Parathyroid adenoma (tissue), 2 donors: Measurements from ENCODE around the gene CMTM2.

Source experiments
- H2AFZ ChIP-seq: fragments of 300-600 bp; sonication (generic); one replicate; pipeline ENCODE4 v1.7.0; 2017; ENCODE audit warnings: antibody characterized with exemption, mild to moderate bottlenecking
- H3K27ac ChIP-seq: fragments of 300-600 bp; sonication (generic); one replicate; pipeline ENCODE4 v1.7.0; 2017
- H3K27me3 ChIP-seq: fragments of 300-600 bp; sonication (generic); one replicate; pipeline ENCODE4 v1.7.0; 2017; ENCODE audit warnings: low read length; ENCODE audit not compliant: control insufficient read depth, insufficient read depth
- H3K36me3 ChIP-seq: fragments of 300-600 bp; sonication (generic); one replicate; pipeline ENCODE4 v1.7.0; 2017; ENCODE audit warnings: low read length; ENCODE audit not compliant: control insufficient read depth, insufficient read depth
- H3K4me1 ChIP-seq: fragments of 300-600 bp; sonication (generic); one replicate; pipeline ENCODE4 v1.7.0; 2017; ENCODE audit warnings: control low read depth
- H3K4me2 ChIP-seq: fragments of 300-600 bp; sonication (generic); one replicate; pipeline ENCODE4 v1.7.0; 2017; ENCODE audit warnings: low read length
- H3K4me3 ChIP-seq: fragments of 300-600 bp; sonication (generic); one replicate; pipeline ENCODE4 v1.7.0; 2017; ENCODE audit warnings: low read depth, low read length
- H3K79me2 ChIP-seq: fragments of 300-600 bp; sonication (generic); one replicate; pipeline ENCODE4 v1.7.0; 2017; ENCODE audit warnings: control low read depth
- H3K9ac ChIP-seq: fragments of 300-600 bp; sonication (generic); one replicate; pipeline ENCODE4 v1.7.0; 2017; ENCODE audit warnings: mild to moderate bottlenecking
- H3K9me3 ChIP-seq: fragments of 300-600 bp; sonication (generic); one replicate; pipeline ENCODE4 v1.7.0; 2017; ENCODE audit warnings: low read length; ENCODE audit not compliant: control insufficient read depth
- CTCF ChIP-seq: fragments of 300-600 bp; sonication (generic); IDR thresholded peaks from one replicate; pipeline ENCODE4 v1.7.0; 2017; ENCODE audit warnings: antibody characterized with exemption, mild to moderate bottlenecking
- donor health status: primary hyperparathyroidism.

The CMTM2 gene

GRCh38 chr16:66578651-66579531 is at the start of gene CMTM2:
CMTM2 (plus strand) TSS chr16:66579463; CDS start chr16:66579608, 145 bp downstream.
- Histone ChIP-seq H3K4me2 (no peak within 1 kb of the TSS), H2AFZ (no peak within 1 kb of the TSS), H3K4me1 (peaks cover 15% of the 10 kb centered on the region), H3K36me3 (no peaks in the 10 kb centered on the region), H3K4me3 (no peak within 1 kb of the TSS), H3K9ac (no peak within 1 kb of the TSS), H3K27ac (no peak within 1 kb of the TSS), H3K27me3 (no peaks in the 10 kb centered on the region), H3K9me3 (no peaks in the 10 kb centered on the region), H3K79me2 (no peaks in the 10 kb centered on the region)
- no peak for TF ChIP-seq CTCF

- TF ChIP-seq CTCF: no peak
- no peak overlapping the region for H2AFZ ChIP-seq
These were observed 49.8 kb upstream of the CMTM2 start for GRCh38 chr16:66529475-66529874.

GRCh38 chr16:66534376-66534799 is 44.9 kb upstream of the CMTM2 start:
- H2AFZ ChIP-seq: no peak overlapping the region

More at GRCh38 chr16:66529475-66529874, 49.8 kb upstream of the CMTM2 start:
- H3K36me3 ChIP-seq: no peaks in the 10 kb centered on the region
- no peaks in the 10 kb centered on the region for H3K9me3 ChIP-seq
- no peak overlapping the region for H3K9ac ChIP-seq
- H3K27ac ChIP-seq: no peak overlapping the region
- H3K79me2 ChIP-seq: peaks cover 2% of the 10 kb centered on the region
- peaks cover 7% of the 10 kb centered on the region for H3K4me1 ChIP-seq
- H3K4me2 ChIP-seq: no peak overlapping the region
- no peak overlapping the region for H3K4me3 ChIP-seq
- H3K27me3 ChIP-seq: no peaks in the 10 kb centered on the region

GRCh38 chr16:66536525-66536924 is 42.7 kb upstream of the CMTM2 start:
- H3K27ac ChIP-seq: no peak overlapping the region
- no peaks in the 10 kb centered on the region for H3K9me3 ChIP-seq
- H3K79me2 ChIP-seq: peaks cover 2% of the 10 kb centered on the region
- no peak overlapping the region for H3K4me2 ChIP-seq
- no peaks in the 10 kb centered on the region for H3K27me3 ChIP-seq
- no peak overlapping the region for H3K9ac ChIP-seq
- H3K4me3 ChIP-seq: no peak overlapping the region
- H3K36me3 ChIP-seq: no peaks in the 10 kb centered on the region
- no peak for TF ChIP-seq CTCF
- H2AFZ ChIP-seq: no peak overlapping the region
- no peaks in the 10 kb centered on the region for H3K4me1 ChIP-seq

More at GRCh38 chr16:66534376-66534799, 44.9 kb upstream of the CMTM2 start:
- TF ChIP-seq CTCF: no peak
- H3K4me2 ChIP-seq: no peak overlapping the region
- no peak overlapping the region for H3K27ac ChIP-seq
- H3K36me3 ChIP-seq: no peaks in the 10 kb centered on the region
- peaks cover 2% of the 10 kb centered on the region for H3K79me2 ChIP-seq
- H3K4me1 ChIP-seq: no peaks in the 10 kb centered on the region
- H3K9me3 ChIP-seq: no peaks in the 10 kb centered on the region
- H3K4me3 ChIP-seq: no peak overlapping the region
- H3K27me3 ChIP-seq: no peaks in the 10 kb centered on the region
- H3K9ac ChIP-seq: no peak overlapping the region
